GM23338 (cell line): Measurements from ENCODE around the gene AMPH.

Experiments
- CREB1 ChIP-seq: fragments of 250-450 bp; sonication (Bioruptor Pico); IDR thresholded peaks from 2 replicates; pipeline ENCODE4 v1.5.0; 2020; ENCODE audit warnings: low read depth, mild to moderate bottlenecking, moderate library complexity
- CTCF ChIP-seq, 2 experiments: fragments of 200-600 bp in 1 of 2; sonication (generic) in 1 of 2; conservative IDR thresholded peaks; 2 replicates each; pipeline versions ENCODE4 v1.5.1 to v1.6.1; 2016 to 2017; ENCODE audit warnings: antibody characterized with exemption in 2 of 2, low read depth in 2 of 2, mild to moderate bottlenecking in 2 of 2, moderate library complexity in 1 of 2
- ETS1 ChIP-seq: IDR thresholded peaks from 2 replicates; pipeline ENCODE4 v1.6.1; 2016; ENCODE audit warnings: antibody characterized with exemption
- EZH2 ChIP-seq: fragments of 200-600 bp; sonication (generic); IDR thresholded peaks from one replicate; pipeline ENCODE4 v1.8.0; 2017; ENCODE audit warnings: antibody characterized with exemption, mild to moderate bottlenecking, low read depth; ENCODE audit not compliant: unreplicated experiment
- EZH2phosphoT487 ChIP-seq: fragments of 200-600 bp; sonication (generic); IDR thresholded peaks from one replicate; pipeline ENCODE4 v1.8.1; 2018; ENCODE audit warnings: antibody characterized with exemption; ENCODE audit not compliant: unreplicated experiment
- JUNB ChIP-seq: IDR thresholded peaks from one replicate; pipeline ENCODE4 v1.6.1; 2016; ENCODE audit warnings: antibody characterized with exemption; ENCODE audit not compliant: unreplicated experiment
- NANOG ChIP-seq: IDR thresholded peaks from 2 replicates; pipeline ENCODE4 v1.6.1; 2016; ENCODE audit warnings: antibody characterized with exemption, borderline replicate concordance
- POLR2AphosphoS5 ChIP-seq: IDR thresholded peaks from 2 replicates; pipeline ENCODE4 v1.6.1; 2016; ENCODE audit warnings: antibody characterized with exemption, low read depth
- REST ChIP-seq: IDR thresholded peaks from one replicate; pipeline ENCODE4 v1.6.1; 2018; ENCODE audit warnings: antibody characterized with exemption; ENCODE audit not compliant: unreplicated experiment
- STAT1 ChIP-seq: IDR thresholded peaks from one replicate; pipeline ENCODE4 v1.6.1; 2016; ENCODE audit warnings: antibody characterized with exemption; ENCODE audit not compliant: unreplicated experiment
- ZNF114 ChIP-seq: fragments of 250-450 bp; sonication (Bioruptor Pico); IDR thresholded peaks from 2 replicates; pipeline ENCODE4 v1.5.0; 2020; ENCODE audit warnings: mild to moderate bottlenecking, moderate library complexity
- ZNF331 ChIP-seq: fragments of 250-450 bp; sonication (Bioruptor Pico); IDR thresholded peaks from 2 replicates; pipeline ENCODE4 v1.5.0; 2020; ENCODE audit warnings: low read depth, mild to moderate bottlenecking, moderate library complexity
- ZNF462 ChIP-seq: fragments of 250-450 bp; sonication (Bioruptor Pico); IDR thresholded peaks from 2 replicates; pipeline ENCODE4 v1.5.0; 2020; ENCODE audit warnings: mild to moderate bottlenecking, moderate library complexity

GRCh38 chr7:38584443-38585210 is 46.5 kb downstream of the AMPH start:
- TF ChIP-seq CTCF (conservative IDR thresholded peaks at IDR 0.05; ENCODE audit: low read depth in 2 of 2) (no peak), REST (no peak), POLR2AphosphoS5 (no peak), EZH2 (no peak), ETS1 (no peak), EZH2phosphoT487 (no peak), NANOG (no peak), ZNF331 (CRISPR knock-in tag) (no peak), STAT1 (no peak), CREB1 (CRISPR knock-in tag) (no peak), JUNB (no peak), ZNF462 (no peak), ZNF114 (CRISPR knock-in tag) (no peak)
